GM19328 (cell line): ENCODE results near the gene OR2AE1.

Experiments used
- ATAC-seq: cut with Tn5 transposase; IDR thresholded peaks from one replicate; pipeline ENCODE4 v1.9.1; 2021; ENCODE audit warnings: mild to moderate bottlenecking, moderate library complexity; ENCODE audit not compliant: unreplicated experiment

OR2AE1 gene

GRCh38 chr7:99860281-99861127 lies 16.3 kb downstream of the OR2AE1 start:
- no peak for ATAC-seq

DNA sequence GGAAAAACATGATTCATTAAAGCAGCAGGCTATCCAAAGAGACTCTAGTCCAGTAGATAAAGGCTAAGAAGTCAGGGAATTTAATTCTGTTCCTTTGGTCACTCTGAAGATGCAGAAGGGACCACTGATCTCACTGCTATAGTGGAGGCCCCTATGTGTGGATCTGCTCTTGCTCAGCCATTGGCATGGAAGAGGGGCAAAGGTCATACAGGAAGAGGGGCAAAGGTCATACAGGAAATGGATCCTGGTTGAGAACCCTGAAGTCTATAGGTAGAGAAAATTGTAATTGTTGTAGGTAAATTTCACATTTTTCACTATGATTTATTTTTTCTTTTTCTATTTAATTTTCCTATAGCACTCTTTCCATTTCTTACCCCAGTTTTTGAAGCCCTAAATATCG lies 21.6 kb downstream of the OR2AE1 start:
- ATAC-seq, result no peak

DNA sequence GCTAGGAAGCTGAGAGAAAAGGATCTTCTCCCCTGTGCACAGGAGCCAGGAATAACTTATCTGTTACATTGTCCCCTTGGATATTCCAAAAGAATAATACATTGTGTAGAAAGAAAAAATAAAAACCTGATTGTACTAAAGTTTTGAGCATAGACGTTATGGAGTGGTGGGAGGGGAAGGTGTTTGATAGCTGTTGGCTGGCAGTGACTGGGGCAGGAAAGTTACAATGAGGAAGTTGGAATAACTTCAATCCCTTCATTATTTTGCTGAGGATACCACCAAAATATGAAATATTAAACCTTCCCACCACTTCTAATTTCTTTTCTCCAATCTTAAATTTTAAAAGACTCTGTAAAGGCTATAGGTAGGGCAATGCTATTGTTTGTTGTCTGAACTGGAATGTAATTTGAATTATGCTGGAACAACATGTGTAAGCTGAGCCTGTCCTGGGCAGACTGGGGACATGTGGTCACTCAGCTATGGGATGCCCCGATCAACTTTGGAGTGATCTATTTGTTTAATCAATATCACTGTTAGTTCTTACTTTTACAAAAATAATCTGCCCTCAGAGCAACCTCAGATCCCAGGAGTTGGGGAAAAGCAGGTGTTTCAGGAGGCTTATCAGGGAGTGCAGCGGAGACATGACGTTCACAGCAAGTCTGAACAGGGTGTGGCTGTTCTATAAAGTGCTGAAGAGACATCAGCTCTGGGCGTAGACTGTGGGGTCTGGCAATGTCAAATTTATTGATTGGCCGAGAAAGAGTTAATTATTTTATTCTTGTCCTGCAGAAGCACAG lies 28.2 kb downstream of the OR2AE1 start:
- no peak for ATAC-seq

GRCh38 chr7:99844328-99844727 lies 32.5 kb downstream of the OR2AE1 start:
- ATAC-seq, result no peak

- ATAC-seq, result no peak
Observed at GRCh38 chr7:99843808-99844207, 33.0 kb downstream of the OR2AE1 start.

DNA sequence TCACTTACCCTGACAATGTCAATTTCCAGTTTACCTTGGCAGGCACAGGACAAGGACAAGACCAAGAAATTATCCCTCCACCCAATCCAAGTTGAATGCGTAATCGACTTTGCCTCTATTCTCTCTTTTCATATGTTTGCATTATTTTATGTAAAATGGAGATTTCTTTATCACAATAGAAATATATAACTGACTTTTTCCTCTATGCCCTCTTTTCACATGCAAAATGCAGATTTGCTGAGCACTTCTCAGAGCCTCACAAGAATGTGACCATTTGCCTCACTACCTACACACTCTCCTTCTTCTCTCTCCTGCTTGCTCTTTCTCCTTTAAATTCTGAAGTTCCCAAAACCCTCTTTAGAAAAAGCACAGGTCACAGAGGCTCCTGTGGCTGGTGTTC lies 33.9 kb downstream of the OR2AE1 start:
- ATAC-seq, result no peak

DNA sequence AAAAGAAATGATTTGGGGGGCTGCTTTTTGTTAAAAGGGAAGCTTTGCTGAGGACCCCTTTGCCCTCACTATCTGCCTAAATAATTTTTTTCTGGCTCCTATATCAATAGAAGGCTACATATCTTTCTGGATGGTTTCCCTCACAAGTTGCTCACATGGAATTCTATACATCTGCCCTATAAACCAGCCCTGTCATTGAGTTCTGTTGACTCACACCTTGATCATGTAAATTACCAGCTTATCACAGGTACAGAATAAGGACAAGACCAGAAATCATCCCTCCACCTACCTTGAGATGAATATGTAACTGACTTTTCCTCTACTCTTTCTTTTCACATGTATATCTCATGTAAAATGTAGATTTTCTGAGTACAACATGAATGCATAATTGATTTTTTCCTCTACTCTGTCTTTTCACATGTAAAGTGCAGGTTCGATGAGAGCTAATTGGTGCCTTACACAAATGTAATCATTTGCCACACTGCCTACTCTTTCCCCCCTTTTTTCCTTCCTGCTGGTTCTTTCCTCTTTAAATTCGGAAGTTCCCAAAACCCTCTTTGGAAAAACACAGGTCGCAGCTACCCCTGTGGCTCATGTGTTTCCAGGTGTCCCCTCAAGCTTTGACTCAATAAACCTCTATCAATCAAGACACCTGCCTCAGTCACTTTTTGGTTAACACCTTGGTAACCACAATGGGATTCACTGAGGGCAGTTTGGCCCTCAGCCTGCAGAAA lies 36.5 kb downstream of the OR2AE1 start:
- no peak for ATAC-seq

DNA sequence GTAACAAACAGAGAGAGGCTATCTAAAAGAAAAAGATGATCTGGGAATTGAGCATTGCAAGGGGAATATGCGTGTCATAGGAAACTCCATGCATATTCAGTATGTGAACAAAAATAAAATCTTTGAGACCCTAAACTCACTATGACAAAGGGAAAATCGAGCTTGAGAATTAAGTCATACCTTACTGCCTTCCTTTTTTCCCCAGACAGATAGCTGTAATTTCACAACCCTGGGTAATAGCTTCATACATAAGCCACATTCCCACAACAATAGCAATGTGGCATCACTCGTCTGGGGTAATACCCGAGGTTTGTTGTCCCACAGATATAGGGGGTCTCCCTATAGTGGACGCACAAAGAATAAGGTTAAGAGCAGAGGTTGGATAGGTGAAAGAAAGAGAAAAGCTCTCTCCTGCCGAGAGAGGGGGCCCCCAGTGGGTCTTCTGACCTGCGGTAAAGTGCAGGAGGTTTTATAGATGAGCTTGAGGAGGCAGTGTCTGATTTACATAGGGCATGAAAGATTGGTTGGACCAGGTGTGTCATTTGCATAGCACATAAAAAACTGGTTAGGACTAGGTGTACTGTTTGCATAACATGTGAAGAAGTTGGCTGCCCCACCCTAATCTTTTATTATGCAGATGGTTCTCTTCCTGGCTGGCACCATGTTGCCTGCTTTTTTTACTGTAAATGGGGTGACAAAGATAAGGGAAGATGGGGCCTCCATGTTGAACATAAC lies 37.4 kb downstream of the OR2AE1 start:
- no peak for ATAC-seq

DNA sequence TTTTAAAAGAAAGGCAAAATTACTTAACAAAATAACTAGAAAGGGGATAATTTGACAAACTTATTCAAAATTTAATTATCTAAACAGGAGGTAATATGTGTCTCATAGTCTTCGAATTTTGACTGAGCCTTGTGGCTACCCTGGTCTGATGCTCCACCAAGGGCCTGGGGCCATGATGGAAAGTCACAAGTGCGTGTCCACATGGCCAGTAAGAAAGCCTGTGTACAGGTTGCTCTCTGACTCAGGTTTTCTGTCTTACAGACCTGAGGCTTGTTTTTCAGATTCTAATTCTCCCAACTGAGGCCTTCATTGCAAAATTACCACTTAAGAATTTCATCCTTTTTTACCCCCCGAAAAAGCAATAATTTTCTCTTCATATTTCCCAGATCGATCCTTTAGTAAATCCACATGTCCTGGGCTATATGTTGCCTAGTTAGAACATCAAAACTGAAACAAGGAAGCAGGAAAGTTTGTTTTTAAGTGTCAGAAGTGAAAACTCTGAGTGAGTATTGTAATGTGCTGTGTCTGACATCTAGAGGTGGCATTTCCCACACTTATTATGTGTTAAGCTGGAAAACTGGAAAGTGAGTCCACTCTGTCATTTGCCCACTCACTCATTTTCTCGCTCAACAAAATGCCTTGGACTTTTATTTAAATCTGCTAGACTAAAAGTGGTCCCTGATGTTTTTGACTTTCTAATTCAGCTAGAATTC lies 39.0 kb downstream of the OR2AE1 start:
- no peak for ATAC-seq

GRCh38 chr7:99835189-99835588 lies 41.6 kb downstream of the OR2AE1 start:
- no peak for ATAC-seq

DNA sequence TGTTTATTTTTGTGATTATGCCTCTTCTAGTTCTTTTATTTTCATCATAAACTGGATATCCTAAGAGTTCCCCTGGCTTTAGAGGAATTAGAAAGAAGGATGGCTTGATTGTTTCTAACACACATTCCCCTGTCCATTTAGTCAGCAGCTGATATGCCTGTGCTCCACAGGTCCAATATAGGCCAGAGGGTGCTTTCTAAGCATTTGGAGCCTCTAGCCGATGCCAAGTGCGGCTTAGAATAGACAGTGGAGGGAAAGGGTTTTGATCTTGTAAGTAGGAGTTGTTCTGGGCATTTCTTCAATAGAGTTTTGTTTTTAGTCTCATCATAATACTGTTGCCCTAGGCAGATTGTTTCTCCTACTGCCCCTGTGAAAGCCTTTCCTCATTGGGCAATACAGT lies 42.5 kb downstream of the OR2AE1 start:
- no peak for ATAC-seq

- no peak for ATAC-seq
Observed at GRCh38 chr7:99833289-99833877, 43.5 kb downstream of the OR2AE1 start.

GRCh38 chr7:99831595-99831994 lies 45.2 kb downstream of the OR2AE1 start:
- no peak for ATAC-seq

DNA sequence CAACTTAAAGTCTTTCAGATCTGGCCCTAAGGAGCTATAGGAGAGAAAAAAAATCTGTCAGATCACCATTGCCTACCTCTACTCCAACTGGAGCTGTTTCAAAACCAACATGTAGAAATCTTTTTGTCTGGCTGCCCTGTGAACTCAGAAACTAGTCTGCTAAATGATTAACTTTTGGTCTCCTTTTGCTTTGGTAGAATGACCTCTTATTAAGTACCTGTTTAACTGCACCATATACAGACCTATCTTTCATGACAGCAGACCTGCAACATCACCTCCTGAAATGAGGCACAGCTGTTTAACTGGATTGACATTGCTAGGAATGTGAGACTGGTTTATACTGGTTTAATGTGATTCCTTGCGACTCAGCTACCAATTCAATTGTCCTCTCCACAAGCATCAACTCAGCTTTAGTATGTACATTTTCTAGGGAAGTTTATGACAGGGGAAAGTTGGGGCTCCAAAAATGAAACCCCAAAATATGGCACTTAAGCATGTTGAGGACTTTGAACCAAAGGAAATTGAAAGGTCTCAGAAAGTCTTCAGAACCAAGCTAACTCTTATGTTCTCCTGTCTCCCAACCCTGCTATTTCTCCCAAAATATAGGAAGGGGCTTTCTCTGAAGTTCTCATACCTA lies 47.2 kb downstream of the OR2AE1 start:
- no peak for ATAC-seq

DNA sequence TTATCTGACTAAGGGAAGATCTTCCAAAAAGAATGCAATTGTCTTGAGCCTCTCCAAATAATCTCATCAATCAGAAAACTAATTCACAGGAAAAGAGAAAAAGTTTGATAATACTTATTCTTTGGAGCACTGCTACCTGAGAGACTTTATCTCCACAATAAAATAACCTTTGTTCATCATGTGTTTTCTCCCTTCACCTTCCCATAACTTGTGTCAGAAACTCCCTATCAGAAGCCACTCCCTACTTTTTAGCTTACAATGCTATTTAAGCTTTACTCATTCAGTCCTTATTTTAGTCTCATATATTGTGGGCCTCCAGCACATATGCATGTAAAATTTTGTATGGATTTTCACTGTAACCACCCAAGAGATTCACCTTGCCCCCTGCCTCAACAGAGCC lies 48.0 kb downstream of the OR2AE1 start:
- ATAC-seq, result no peak

- no peak for ATAC-seq
Observed at GRCh38 chr7:99827040-99827778, 49.6 kb downstream of the OR2AE1 start.
